Colonic mucosa (tissue), 4 donors: Measurements from ENCODE around the gene CD81. TPM values are rescaled to one million over a fixed set of nuclear protein-coding genes. Genes with fewer than 3 reads are reported as not detected.

Experiments used
- DNase-seq: peaks from one replicate; pipeline ENCODE4 v3.0.0-alpha.2; 2020
- H3K27ac ChIP-seq: fragments of 200-600 bp; one replicate; pipeline ENCODE4 v1.8.0; 2021
- H3K27me3 ChIP-seq: fragments of 200-600 bp; one replicate; pipeline ENCODE4 v1.8.0; 2021
- H3K36me3 ChIP-seq: fragments of 200-600 bp; one replicate; pipeline ENCODE4 v1.8.0; 2021
- H3K4me1 ChIP-seq: fragments of 200-600 bp; one replicate; pipeline ENCODE4 v1.8.0; 2021; ENCODE audit warnings: mild to moderate bottlenecking
- H3K4me3 ChIP-seq: fragments of 200-600 bp; one replicate; pipeline ENCODE4 v1.8.0; 2021
- H3K9ac ChIP-seq, 2 donors: one replicate each; pipeline ENCODE4 v1.7.0; 2013; ENCODE audit warnings: control low read depth in 2 of 2, low read depth in 2 of 2, low read length in 2 of 2
- H3K9me3 ChIP-seq: fragments of 200-600 bp; one replicate; pipeline ENCODE4 v1.8.0; 2021
- intact Hi-C: fragments of 100-400 bp; cut with DNase I; formaldehyde crosslinking; loops from one replicate; pipeline ENCODE4 v1.14.1; 2022
- total RNA-seq, 2 donors: library from RNA; stranded (reverse); fragmentation: NEBNext Ultra II Directional in 1 of 2; extraction: Animal tissue kit (Norgen Biotek cat#: 25700) in 1 of 2; gene quantifications; one replicate each; pipeline ENCODE4 v1.2.1, GENCODE V29; 2021
- TF ChIP-seq, protein P1 (sequence below): fragments of 200-600 bp; IDR thresholded peaks from one replicate; pipeline ENCODE4 v1.8.0; 2022; ENCODE audit warnings: antibody characterized with exemption, mild to moderate bottlenecking
- donor health status: healthy.
- donor health status: DM: no; HTN: no; CAD: no.
- donor health status: DM: no; HTN: no; CAD: no.

CD81 gene
- total RNA-seq, 2 donors from 2014 or later: 185 to 208 TPM

DNA sequence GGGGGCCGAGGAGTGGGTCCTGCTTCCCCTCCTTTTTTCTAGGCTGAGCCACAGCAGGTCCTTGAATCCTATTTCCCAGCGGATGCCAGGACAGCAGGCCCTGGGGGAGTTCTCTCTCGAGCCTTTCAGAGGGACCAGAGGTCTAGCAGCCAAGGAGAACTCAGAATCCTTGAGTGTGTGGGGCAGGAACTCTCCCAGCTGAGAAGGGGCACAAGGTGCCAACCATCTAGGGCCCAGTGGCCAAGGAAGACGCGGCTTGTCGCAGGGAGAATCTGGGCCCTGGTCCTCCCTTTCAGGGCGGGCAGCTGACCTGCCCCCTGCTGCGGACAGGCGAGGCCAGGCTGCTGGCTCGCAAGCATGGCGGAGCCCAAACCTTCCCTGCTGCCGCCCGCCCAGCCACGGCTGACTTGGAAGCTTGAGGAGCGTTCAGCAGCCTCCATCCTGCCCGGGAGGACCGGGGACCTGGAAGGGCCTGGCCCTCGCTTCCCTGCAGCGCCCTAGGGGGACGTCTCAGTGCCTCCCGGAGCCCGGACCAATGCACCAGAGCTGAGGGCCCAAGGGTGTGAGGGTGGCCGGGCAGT lies 22.5 kb downstream of the CD81 start:
- H3K9me3 ChIP-seq: no peaks in the 10 kb centered on the region
- TF ChIP-seq, protein P1, sequence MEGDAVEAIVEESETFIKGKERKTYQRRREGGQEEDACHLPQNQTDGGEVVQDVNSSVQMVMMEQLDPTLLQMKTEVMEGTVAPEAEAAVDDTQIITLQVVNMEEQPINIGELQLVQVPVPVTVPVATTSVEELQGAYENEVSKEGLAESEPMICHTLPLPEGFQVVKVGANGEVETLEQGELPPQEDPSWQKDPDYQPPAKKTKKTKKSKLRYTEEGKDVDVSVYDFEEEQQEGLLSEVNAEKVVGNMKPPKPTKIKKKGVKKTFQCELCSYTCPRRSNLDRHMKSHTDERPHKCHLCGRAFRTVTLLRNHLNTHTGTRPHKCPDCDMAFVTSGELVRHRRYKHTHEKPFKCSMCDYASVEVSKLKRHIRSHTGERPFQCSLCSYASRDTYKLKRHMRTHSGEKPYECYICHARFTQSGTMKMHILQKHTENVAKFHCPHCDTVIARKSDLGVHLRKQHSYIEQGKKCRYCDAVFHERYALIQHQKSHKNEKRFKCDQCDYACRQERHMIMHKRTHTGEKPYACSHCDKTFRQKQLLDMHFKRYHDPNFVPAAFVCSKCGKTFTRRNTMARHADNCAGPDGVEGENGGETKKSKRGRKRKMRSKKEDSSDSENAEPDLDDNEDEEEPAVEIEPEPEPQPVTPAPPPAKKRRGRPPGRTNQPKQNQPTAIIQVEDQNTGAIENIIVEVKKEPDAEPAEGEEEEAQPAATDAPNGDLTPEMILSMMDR: no peak
- no peaks in the 10 kb centered on the region for H3K27me3 ChIP-seq
- H3K27ac ChIP-seq: peak overlapping the region; percentile 91
- H3K36me3 ChIP-seq: peaks cover 3% of the 10 kb centered on the region
- H3K4me3 ChIP-seq: peak overlapping the region; percentile 62
- peak; percentile 43 for DNase-seq
- intact Hi-C loops: no loop called here
- peaks cover 16% of the 10 kb centered on the region for H3K4me1 ChIP-seq
- H3K9ac ChIP-seq: peak overlapping the region; percentile 97 to 98

DNA sequence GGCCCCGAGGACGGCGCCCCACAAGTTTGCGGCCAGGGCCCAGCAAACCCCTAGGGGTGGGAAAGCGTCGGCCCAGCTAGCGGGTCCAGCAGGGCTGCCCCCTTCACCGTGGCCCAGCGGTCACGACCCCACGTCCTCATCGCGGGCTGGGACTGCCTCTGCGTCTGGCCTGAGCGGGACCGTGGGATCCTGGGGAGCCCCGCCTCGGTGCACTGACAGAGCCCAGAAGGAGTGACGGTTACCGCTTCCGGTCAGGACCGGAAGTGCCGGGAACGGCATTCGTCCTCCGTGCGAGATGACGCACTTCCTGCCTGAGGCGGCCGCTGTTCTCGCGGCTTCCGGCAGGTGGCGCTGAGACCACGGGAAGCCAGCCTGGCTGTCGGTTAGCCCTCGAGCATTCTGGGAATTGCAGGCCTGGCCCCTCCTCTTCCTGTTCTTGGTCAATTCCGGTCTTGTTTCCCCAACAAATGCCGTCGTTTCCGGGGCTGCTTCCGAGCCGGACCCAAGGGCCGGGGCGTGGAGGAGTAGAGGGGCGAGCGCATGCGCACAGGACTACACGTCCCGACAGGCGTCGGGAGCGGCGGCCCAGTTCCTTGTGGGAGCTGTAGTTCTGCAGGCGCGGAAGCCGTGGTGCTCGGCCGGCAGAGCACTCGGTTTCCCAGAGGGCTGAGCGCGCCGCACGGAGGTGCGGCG lies 23.1 kb downstream of the CD81 start, which contains the start of gene TSSC4:
TSS of gene TSSC4 (plus strand) at position 682 of the 693 bp plus-strand sequence. CDS start 1,884 bp downstream, outside the sequence.
- H3K4me3 ChIP-seq: peak within 1 kb of the TSS; percentile 89
- intact Hi-C loops: no loop called here
- H3K9ac ChIP-seq: peak within 1 kb of the TSS; percentile 98
- peaks cover 3% of the 10 kb centered on the region for H3K36me3 ChIP-seq
- H3K4me1 ChIP-seq: peaks cover 16% of the 10 kb centered on the region
- no peaks in the 10 kb centered on the region for H3K27me3 ChIP-seq
- H3K9me3 ChIP-seq: no peaks in the 10 kb centered on the region
- peak within 1 kb of the TSS; percentile 91 for H3K27ac ChIP-seq
- peak; percentile 99 for DNase-seq
- TF ChIP-seq, protein P1: peak; percentile 98

DNA sequence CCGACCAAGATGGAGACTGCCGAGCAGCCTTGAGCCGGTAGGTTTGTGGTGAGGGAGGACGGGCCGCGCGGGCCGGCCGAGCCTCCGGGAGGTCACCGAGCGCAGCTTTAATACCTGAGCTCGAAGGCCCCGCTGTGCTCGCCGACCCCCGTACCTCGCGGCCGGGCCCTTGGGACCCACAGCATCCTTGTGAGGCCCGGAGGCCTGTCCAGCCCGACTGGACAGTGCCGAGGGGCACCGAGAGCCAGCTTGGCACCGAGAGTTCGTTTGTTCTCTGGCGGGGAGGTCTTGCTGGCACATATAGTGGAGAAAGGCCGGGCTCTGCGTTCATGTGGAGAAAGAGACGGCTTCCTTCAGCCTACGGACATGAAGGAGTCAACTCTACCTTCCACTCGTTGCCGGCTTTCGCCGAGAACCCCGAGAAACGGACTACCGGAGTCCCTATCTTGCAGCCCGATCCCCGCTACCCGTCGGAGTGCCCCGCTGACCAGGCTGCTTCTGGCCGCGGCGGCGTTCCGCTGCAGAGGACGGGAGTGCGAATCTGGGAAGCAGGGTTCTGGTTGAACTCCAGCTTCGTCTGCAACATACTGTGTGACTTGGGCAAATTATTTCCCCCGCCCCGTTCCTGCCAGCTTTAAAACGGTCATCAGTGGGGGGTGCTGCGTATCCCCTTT lies 23.8 kb downstream of the CD81 start:
- H3K36me3 ChIP-seq: no peaks in the 10 kb centered on the region
- TF ChIP-seq, protein P1: no peak
- peak overlapping the region; percentile 88 to 98 for H3K9ac ChIP-seq
- peaks cover 16% of the 10 kb centered on the region for H3K4me1 ChIP-seq
- H3K27ac ChIP-seq: peak overlapping the region; percentile 70
- intact Hi-C loops: no loop called here
- DNase-seq: no peak
- H3K27me3 ChIP-seq: no peaks in the 10 kb centered on the region
- H3K9me3 ChIP-seq: no peaks in the 10 kb centered on the region
- peak overlapping the region; percentile 89 for H3K4me3 ChIP-seq

DNA sequence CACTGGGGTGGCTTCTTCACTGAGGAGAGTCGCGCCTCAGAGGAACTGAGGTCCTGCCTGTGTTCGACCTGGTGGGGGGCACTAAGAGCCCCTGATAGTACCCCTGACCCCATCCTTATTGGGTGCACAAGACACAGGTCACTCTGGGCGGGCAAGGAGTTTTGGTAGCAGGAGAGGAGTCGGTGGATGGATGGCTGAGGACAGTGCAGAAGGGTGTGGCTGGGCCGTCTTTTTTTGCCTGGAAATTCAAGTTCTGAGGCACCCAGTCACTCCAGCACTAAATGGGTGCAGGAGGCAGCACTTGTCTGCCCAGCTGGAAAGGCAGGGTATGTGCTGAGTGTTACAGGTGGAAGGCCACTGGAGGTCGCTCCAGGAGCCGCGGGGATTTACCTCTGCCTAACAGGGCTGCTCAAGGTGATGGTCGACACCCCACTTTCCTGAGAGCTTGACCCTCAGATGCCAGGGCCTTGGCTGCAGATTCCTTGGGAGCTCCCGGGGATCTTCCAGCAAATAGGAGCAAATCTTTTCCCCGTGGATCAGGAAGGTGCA lies 24.4 kb downstream of the CD81 start:
- Histone ChIP-seq H3K27me3 (no peaks in the 10 kb centered on the region), H3K27ac (no peak overlapping the region), H3K9ac (peak overlapping the region; percentile 88 to 98), H3K4me1 (peaks cover 16% of the 10 kb centered on the region), H3K36me3 (no peaks in the 10 kb centered on the region), H3K9me3 (no peaks in the 10 kb centered on the region), H3K4me3 (peak overlapping the region; percentile 89)
- intact Hi-C loops: no loop called here
- TF ChIP-seq, protein P1: no peak
- DNase-seq: no peak

DNA sequence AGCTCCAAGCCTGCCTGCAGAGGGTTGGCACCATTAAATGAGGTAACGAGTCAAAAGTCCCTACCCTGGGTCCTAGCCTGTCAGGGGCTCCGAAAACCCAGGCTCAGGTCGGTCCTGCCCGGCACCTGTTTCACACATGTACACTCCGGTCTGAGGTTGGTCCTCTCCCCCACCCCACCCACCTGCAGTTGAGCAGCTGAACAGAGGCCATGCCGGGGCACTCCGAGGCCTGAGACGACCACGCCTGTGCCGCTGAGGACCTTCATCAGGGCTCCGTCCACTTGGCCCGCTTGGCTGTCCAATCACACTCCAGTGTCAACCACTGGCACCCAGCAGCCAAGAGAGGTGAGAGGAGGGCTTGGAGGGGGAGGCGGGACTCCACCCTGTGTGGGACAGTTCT lies 25.0 kb downstream of the CD81 start:
- no peaks in the 10 kb centered on the region for H3K36me3 ChIP-seq
- H3K27ac ChIP-seq: no peak overlapping the region
- H3K27me3 ChIP-seq: no peaks in the 10 kb centered on the region
- no peak overlapping the region for H3K4me3 ChIP-seq
- intact Hi-C loops: no loop called here
- H3K9ac ChIP-seq: no peak overlapping the region
- TF ChIP-seq, protein P1: no peak
- no peaks in the 10 kb centered on the region for H3K9me3 ChIP-seq
- DNase-seq: no peak
- H3K4me1 ChIP-seq: peaks cover 16% of the 10 kb centered on the region
